Measurements from ENCODE around the gene ZNF608.

ZNF608 gene

GRCh38 chr5:124737651-124738050 lies 8.8 kb downstream of the ZNF608 start:
- DNase-seq, result no peak

GRCh38 chr5:124736805-124737188 lies 9.6 kb downstream of the ZNF608 start:
- DNase-seq, result no peak

- no peak for DNase-seq
Measured at GRCh38 chr5:124736082-124736804, 10.2 kb downstream of the ZNF608 start.

GRCh38 chr5:124735169-124735858 lies 11.1 kb downstream of the ZNF608 start:
- DNase-seq, result no peak

- DNase-seq, result no peak
Measured at GRCh38 chr5:124734574-124735168, 11.8 kb downstream of the ZNF608 start.

- no peak for DNase-seq
Measured at GRCh38 chr5:124733329-124733650, 13.1 kb downstream of the ZNF608 start.

- DNase-seq, result no peak
Measured at GRCh38 chr5:124732428-124733328, 13.8 kb downstream of the ZNF608 start.

GRCh38 chr5:124730381-124730780 lies 16.1 kb downstream of the ZNF608 start:
- no peak for DNase-seq

GRCh38 chr5:124729720-124730359 lies 16.6 kb downstream of the ZNF608 start:
- DNase-seq, result no peak

GRCh38 chr5:124728968-124729332 lies 17.5 kb downstream of the ZNF608 start:
- no peak for DNase-seq

- DNase-seq, result no peak
Measured at GRCh38 chr5:124728331-124728967, 18.0 kb downstream of the ZNF608 start.

- no peak for DNase-seq
Measured at GRCh38 chr5:124726631-124727362, 19.6 kb downstream of the ZNF608 start.

GRCh38 chr5:124725622-124726258 lies 20.7 kb downstream of the ZNF608 start:
- no peak for DNase-seq

GRCh38 chr5:124725040-124725434 lies 21.4 kb downstream of the ZNF608 start:
- DNase-seq, result no peak

- no peak for DNase-seq
Measured at GRCh38 chr5:124724357-124725039, 21.9 kb downstream of the ZNF608 start.

- DNase-seq, result no peak
Measured at GRCh38 chr5:124721229-124721735, 25.2 kb downstream of the ZNF608 start.

GRCh38 chr5:124720593-124720992 lies 25.8 kb downstream of the ZNF608 start:
- DNase-seq, result no peak

- DNase-seq, result no peak
Measured at GRCh38 chr5:124719113-124719967, 27.1 kb downstream of the ZNF608 start.

GRCh38 chr5:124718380-124718789 lies 28.1 kb downstream of the ZNF608 start:
- DNase-seq, result no peak

All from NCI-H1417 treated with DMSO at 0.1 percent for 48 hours (cell line).